Stimulated activated CD4-positive, alpha-beta T cell treated with anti-CD3 and anti-CD28 coated beads, Interleukin-15, amount 100 ng/mL, for 1 hour (primary cell): ENCODE results near the gene TDRD9.
"Not testable (repeated sequence)": the region's sequence is repeated elsewhere in the genome, so short reads cannot be mapped to it uniquely, and the experiment has no call there.

Experiments used
- DNase-seq, 2 donors: peaks; one replicate each; pipeline ENCODE4 v3.0.0-alpha.2; 2020; ENCODE audit warnings: low read depth in 1 of 2, low spot score in 1 of 2

The TDRD9 gene, protein sequence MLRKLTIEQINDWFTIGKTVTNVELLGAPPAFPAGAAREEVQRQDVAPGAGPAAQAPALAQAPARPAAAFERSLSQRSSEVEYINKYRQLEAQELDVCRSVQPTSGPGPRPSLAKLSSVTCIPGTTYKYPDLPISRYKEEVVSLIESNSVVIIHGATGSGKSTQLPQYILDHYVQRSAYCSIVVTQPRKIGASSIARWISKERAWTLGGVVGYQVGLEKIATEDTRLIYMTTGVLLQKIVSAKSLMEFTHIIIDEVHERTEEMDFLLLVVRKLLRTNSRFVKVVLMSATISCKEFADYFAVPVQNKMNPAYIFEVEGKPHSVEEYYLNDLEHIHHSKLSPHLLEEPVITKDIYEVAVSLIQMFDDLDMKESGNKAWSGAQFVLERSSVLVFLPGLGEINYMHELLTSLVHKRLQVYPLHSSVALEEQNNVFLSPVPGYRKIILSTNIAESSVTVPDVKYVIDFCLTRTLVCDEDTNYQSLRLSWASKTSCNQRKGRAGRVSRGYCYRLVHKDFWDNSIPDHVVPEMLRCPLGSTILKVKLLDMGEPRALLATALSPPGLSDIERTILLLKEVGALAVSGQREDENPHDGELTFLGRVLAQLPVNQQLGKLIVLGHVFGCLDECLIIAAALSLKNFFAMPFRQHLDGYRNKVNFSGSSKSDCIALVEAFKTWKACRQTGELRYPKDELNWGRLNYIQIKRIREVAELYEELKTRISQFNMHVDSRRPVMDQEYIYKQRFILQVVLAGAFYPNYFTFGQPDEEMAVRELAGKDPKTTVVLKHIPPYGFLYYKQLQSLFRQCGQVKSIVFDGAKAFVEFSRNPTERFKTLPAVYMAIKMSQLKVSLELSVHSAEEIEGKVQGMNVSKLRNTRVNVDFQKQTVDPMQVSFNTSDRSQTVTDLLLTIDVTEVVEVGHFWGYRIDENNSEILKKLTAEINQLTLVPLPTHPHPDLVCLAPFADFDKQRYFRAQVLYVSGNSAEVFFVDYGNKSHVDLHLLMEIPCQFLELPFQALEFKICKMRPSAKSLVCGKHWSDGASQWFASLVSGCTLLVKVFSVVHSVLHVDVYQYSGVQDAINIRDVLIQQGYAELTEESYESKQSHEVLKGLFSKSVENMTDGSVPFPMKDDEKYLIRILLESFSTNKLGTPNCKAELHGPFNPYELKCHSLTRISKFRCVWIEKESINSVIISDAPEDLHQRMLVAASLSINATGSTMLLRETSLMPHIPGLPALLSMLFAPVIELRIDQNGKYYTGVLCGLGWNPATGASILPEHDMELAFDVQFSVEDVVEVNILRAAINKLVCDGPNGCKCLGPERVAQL (N-terminal part only)

DNA sequence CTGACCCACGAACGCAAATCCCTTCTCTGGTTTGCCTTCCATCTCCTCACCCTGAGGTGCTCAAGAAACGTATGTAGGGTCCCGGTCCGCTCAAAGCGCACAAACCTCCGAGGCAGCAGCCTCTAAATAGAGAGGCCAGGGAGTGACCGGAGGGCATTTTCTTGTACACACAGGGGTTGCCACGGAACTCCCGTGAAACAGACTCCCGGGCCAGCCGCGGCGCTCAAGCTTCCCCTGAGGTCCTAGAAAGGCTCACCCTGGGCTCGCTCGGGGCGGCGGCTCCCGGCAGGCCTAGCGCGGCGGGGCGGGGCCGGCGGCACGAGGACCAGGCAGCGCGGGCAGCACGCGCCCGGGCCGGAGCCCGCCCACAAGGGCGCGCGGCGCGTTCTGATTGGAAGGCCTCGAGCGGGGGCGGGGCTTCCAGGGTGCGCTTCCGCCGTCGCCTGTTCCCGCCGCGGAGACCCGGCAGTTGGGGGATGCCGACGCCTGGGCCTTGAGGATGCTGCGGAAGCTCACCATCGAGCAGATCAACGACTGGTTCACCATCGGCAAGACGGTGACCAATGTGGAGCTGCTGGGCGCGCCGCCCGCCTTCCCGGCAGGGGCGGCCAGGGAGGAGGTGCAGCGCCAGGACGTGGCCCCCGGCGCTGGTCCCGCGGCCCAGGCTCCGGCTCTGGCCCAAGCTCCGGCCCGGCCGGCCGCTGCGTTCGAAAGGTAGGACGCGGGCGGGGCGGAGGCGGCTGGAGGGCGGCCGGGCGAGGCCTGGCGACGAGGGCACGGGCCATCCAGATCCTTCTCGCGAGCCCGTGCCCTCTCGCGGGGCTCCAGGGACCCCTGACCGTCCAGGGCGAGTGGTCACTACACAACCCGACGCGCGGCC, at the start of gene TDRD9:
Gene TDRD9, plus strand, starts transcription at position 446 of the 880 bp plus-strand sequence. Its CDS starts 54 bp downstream, at position 500.
- no peak for DNase-seq

DNA sequence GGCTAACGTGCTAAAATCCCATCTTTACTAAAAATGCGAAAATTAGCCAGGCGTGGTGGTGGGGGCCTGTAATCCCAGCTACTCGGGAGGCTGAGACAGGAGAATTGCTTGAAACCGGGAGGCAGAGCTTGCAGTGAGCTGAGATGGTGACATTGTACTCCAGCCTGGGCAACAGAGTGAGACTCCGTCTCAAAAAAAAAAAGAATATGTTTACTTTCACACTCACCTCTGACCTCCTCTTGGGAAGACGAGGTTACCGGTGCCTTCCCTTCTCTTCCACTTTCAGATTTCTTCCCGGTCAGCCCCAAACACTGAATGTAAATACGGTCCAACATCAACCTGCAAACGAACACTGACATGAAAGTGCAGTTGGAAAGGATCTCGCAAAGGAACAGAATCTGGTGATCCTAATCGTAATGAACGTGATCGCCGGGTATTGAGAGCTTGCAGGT, 49.1 kb upstream of the TDRD9 start:
- DNase-seq: no peak

DNA sequence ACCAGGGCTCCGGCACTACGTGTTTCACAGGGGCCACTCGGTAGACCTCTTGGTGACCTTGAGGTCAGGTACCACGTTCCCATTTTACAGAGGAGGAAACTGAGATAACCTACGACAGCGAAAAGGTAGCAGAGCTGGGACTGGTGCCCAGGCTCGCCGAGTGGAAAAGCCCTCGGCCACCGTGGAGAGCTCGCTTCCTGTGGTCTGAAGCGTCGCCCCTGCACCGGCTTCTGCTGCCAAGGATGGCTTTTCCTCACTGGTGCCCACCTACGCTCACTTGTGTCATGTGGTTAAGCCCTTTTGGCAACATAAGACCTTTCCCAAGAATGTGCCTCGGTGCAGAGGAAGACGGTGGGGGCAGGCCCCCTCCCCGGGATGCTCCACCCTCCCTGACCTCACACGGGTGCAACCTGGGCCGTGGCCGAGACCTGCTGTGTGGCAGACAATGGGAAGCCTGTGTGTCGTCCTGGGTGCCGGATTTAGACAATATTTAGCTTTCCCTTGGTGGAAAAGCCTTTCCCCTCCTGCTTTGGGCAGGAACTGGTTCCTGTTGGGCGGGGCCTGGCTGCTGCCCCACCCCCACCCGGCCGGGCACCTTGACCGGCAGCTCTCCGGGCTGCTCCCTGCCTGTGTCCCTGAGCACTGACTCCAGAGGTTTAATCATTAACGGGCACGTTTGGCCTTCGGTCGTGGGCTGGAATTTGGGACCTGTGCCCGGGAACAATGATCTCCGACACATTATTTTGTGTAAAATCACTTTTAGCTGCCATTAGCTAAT, 48.5 kb upstream of the TDRD9 start:
- no peak for DNase-seq

DNA sequence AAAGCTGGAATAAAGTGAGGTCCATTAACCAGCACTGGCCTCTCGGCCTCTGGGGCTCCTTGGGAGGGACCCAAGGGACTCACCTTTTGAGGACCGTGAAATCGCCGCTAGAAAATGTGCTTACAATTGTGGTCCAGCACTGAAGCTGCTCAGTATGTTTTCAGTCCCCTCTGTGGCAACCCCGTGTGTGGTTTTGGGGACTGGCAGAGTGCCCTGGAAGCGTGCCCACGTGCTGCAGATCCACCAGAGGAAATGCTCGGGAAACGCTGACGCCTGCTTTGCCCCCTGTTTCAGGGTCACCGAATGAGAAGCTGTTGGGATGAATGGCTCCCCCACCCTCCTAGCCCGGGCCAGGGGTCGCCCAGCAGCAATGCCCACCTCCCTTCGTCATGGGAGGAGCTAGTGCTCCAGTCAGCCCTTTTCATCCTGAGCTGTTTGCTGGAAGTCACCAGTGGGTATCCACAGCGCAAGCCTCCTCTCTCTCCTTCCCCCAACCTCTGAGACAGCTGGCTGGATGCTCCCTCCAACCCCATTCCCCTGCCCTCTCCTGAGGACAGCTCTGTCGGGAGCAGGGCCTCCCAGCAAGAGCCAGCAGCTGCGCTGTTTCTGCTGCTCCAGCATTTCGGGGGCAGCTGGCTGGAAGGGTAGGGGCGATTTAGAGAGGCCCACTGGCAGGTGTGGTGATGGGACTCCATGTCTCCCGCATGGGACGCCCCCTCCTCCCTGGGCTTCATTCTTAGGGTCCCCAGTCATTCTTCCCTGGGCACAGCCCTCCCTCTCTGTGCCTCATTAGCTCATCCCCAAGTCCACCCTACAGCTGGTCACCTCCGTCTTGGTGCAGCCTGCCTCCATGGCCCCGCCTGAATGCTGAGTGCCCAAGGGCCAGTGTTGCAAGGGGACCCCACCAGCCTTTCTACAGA, 47.6 kb upstream of the TDRD9 start:
- no peak for DNase-seq

DNA sequence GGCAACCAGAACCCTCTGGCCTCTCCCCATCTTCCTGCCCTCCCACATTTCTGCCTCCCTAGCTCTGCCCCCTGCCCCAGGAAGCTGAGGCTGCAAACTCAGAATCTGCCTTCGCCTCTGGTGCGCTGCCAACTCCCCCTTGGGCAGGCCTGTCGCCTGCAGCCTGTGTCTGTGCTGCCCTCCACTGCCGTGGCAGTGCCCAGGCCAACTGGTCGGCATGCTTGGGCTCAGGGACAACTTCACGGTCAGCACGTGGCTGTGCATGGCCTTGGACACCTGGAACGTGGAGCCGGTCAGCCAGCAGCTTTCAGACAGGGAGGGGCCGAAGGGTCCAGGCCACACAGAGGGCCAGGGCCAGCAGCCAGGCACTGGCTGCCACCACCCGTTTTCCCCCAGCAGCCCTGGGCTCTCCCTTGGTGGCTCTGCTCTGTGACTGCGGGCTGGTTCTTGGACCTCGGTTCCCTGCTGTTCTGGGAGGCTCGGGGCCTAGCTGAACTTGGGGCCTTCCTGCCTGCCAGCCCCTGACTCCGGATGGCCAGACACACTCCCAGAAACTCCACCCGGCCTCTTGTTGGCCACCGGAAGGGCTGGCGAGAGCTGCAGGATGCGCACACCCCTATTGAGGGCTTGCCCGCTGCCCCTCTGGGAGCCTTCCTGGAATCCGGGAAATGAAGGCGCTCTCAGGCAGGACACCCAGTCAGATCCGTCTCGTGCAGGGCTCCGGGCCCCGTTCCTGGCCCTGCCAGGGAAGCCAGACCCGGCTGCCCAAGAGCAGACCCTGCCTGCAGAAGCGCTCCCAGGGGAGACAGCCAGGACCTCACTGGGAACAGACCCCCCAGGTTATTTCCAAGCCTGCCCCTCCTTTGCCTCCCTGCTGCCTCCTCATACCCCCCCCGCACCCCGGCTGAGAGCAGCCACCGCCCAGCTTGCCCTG, 46.7 kb upstream of the TDRD9 start:
- no peak for DNase-seq

DNA sequence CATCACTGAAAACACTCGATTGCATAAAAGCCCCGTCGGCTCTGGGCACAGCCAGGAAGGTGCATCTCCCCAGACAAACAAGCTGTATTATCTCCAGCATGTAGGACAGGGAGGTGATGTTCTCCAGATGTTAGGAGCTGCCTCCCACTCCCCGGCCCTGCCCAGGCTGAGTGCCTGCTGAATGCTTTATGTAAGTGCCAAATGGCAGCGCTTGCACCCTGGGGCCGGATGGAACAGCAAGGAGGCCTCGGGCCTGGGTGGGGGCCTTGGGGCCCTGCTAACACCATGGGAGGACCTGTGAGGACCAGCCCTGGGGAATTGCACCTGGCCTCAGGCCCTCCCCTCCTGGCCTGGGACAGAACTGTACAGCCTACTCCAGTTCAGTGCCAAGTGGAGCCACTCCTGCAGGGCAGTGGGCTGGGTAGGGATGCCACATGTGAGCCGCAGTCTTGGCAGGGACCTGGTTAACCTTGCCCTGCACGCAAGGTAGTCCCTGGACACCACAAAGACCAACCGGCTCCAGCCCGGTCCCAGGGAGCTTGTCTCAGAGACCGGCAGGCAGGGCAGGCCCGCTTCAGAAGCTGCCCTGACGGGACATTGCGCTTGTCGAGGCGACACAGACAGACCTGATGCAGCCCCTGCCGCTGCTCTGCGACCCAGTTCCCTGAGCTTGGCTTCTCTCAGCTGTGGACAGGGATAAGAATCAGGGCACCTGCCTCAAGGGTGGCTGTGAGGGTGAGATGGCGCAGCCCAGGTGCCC, 45.6 kb upstream of the TDRD9 start:
- DNase-seq: no peak

DNA sequence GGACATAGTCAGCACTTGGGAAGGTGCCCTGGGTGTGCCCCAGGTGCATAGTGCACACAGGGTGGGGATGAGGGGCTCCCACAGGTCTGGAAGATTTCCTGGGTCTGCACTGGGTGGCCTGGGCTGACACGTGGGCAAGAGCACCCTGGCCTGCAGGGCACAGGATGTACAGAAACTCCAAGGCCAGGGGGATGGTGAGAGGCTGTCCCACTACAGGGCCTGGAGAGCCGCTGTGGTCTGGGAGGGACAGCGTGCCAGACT, 45.1 kb upstream of the TDRD9 start:
- no peak for DNase-seq

DNA sequence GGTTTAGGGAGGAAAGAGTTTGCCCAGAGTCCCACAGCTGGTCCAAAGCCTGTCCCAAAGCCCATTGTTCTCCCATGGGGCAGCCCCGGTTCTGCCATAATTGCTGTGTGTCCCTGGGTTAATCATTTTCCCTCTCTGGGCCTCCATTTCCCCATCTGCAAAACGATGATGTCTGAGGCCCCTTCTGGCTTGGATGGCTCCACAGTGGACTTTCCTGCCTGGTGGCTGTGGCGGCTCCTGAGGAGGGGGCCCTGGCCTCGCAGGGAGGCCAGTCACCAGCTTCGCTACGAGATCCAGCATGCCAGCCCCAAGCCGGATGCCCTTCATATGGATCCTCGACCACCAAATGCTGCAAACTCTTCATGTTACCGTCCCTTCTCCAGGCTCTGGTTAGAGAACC, 43.4 kb upstream of the TDRD9 start:
- no peak for DNase-seq

DNA sequence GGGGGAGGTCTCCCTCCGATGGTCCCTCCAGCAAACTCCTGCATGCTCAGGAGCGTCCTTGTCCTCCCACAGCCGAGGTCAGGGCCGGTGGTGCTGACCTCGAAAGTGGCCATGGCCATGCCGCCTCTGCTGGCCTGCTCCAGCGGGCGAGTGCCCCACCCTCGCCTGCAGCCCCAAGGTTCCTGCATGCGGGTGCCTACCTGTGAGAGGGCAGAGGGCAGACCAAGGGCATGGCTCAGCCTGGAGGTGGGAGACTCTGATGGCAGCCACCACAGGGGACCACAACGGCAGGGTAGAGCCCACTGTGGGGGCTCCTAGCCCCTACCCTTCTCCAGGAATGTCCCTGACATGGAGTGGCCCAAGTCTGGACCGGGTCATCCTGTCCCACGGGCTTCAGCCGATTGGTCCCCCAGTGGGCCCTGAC, 42.7 kb upstream of the TDRD9 start:
- no peak for DNase-seq

DNA sequence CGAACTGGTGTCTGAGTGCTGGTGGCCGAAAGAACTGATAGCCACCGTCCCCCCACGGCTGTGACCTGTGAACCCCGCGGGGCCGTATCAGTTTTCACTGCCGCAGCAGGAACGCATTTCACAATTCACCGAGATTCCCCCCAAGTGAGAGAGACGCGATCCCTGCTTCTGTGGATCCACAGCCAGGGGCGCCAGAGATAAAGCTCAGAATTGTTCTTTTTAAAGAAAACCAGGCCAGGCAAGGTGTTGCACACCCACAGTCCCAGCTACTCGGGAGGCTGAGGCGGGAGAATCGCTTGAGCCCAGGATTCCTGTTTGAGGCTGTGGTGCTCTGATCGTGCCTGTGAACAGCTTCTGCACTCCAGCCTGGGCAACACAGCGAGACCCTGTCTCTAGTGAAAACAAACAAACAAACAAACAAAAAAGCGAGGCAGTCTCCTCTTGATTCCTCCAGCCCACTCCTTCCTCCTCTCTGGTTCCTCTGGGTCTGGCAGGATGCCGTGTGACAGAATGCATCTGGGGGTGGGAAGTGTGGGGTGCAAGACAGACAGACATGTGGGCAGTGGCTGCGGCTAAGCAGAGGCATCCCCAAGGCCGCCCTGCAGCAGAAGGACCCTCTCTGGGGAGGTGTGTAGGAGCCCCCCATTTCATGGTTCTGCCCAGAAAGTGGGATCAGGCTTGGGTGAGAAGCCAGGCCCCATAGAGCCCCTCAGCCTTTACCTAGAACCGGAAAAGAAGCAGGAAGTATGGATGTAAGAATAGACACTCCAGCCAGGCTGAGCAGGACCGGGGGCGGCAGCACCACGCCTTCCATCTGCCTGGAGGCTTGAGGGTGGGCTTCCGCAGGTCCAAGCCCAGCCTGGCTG, 41.7 kb upstream of the TDRD9 start:
- no peak for DNase-seq

DNA sequence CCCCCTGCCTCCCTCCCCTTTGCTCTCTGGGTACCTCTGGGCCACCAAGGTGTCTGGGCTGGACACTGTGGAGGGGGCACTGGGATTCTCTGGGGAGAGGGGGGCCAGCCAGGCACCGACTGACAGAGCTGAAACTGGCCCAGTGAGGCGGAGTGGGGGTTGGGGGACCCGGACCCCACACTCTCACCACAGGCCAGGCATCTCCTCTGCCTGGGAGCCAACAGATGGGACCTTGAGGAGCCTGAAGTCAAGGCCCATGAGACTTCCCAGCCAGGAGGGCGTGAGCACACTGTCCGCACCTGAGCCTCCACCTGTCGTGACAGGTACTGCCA, 41.1 kb upstream of the TDRD9 start:
- DNase-seq: no peak

DNA sequence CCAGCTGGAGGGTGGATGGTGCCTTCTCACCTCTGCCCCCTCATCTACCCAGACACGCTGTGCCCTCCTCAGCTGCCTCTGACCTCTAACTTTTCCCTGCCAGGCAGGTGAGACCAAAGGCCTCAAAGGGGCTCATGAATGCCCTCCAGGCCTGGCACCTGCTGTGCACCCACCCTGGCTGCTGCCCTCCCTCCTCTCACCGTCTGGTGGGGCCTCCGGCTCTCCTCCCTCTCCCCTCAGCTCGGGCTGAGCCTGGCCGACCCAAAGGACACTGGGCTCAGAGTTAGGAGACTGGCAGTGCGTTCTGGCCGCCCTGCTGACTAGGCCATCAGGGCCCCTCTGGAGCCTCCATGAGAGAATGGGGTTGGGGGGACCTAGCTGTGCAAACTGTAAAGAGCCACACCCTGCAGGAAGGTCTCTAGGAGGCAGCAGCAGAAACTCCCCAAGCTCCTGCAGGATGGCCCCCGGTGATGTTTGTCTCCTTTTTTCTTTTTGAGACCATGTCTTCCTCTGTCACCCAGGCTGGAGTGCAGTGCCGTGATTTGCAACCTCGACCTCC, 40.6 kb upstream of the TDRD9 start:
- DNase-seq: no peak

DNA sequence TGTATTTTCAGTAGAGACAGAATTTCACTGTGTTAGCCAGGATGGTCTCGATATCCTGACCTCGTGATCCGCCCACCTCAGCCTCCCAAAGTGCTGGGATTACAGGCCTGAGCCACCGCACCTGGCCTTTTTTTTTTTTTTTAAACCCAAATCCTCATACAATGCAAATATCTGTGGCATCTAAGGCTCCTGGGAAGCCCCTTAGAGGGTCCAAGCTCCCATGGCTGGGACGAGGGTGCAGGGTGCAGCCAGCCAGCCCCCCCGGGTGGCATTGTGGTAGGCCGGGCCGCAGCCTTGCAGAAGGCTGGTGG, 39.3 kb upstream of the TDRD9 start:
- not testable (repeated sequence) for DNase-seq

DNA sequence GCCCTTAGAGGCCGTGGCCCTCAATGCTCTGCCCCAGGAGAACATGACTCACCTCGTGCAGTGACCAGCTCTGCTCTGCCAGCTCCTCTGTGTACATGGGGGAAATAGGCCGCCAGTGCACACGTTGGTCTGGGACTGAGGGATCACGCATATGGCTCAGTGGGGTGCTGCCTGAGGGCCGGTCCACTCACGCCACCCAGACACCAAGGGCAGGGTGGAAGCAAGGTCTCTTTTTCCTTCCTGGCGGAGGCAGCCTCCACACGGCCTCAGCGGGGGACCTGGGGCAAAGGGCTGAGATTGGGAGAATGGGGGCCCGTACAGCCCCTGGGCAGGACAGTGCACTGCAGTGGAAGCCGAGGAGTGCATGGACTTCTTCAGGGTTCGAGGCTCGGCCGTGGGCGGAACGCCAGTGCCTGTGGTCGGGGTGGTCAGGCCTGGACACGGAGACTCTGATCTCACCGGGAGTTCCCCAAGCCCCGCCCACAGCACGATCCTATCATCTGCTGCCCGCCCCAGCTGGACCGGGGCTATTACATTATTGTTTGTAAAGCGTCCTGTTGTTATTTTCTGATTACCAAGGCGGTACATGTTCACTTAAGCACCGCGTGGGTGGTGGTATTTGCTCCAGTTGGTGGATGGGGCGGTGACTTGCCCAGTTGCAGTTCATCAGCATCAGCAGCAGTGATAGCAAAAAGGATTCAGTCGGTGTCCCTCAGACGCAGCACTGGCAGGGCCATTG, 38.8 kb upstream of the TDRD9 start:
- no peak for DNase-seq

DNA sequence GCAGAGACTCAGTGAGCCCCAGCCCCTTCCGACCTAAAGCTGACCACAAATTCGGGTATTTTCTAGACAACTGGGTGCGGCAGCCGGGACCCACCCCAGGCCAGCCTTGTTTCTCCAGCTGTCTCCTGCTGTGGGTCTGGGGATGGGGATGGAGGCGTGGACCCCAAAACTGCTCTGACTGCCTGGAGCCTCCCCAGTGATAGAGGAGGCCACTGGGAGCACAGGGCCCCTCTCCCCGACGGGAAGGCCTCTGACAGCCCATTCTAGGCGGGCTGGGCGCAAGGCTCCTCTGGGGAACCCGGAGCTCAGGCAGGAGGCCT, 38.2 kb upstream of the TDRD9 start:
- no peak for DNase-seq
